ENCODE measurements around the gene SLC25A48. TPM values are rescaled to one million over a fixed set of nuclear protein-coding genes. Genes with fewer than 3 reads are reported as not detected.

Gene SLC25A48
- polyA plus RNA-seq, 1 donor (not counting 4 experiments of a cell fraction or from before 2014, with no cell fraction given), result not detected

DNA sequence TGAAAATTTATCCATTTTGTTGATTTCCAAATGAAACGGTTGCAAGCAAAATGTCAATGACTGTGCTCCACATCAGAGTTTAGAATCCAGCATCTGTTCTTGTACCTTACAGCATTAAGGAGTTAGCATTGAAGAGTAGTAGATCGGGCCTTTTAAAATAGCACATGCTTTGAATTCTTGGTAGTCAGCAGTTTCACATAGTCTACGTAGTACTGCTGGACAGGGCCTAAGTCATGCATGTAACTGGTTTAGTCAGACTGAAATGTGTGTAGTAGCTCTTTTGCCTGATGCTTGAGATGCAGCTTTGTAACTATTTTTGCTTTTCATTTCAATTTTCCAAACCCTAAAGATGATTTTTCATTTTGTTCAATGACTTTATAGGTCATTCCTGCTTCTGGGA lies 100.5 kb downstream of the SLC25A48 start:
- Histone ChIP-seq H3K9me3 (ENCODE audit: control insufficient read depth, low read depth, low read length) (no peaks in the 10 kb centered on the region), H3K36me3 (ENCODE audit: control insufficient read depth in 2 of 2, extremely low read depth in 1 of 2, insufficient read depth in 2 of 2, low read length in 2 of 2) (no peaks in the 10 kb centered on the region), H3K79me2 (ENCODE audit: control insufficient read depth, insufficient read depth, low read length) (no peaks in the 10 kb centered on the region), H3K4me1 (ENCODE audit: control insufficient read depth, extremely low read depth, insufficient read depth, low read length) (no peaks in the 10 kb centered on the region), H2AFZ (ENCODE audit: control insufficient read depth, low read length) (no peak overlapping the region), H3K4me3 (ENCODE audit: control insufficient read depth in 2 of 3, extremely low read depth in 1 of 3, insufficient read depth in 2 of 3, low read depth in 1 of 3, low read length in 3 of 3) (no peak overlapping the region), H3K9me1 (ENCODE audit: control insufficient read depth, extremely low read depth, insufficient read depth, low read length) (no peaks in the 10 kb centered on the region), H3K9ac (ENCODE audit: control insufficient read depth, extremely low read depth, insufficient read depth, low read length) (no peak overlapping the region), H3K4me2 (ENCODE audit: control insufficient read depth, extremely low read depth, insufficient read depth, low read depth, low read length) (no peak overlapping the region), H3K27me3 (ENCODE audit: control insufficient read depth, extremely low read depth, insufficient read depth, low read length) (peaks cover 35% of the 10 kb centered on the region), H4K20me1 (ENCODE audit: control insufficient read depth, extremely low read depth, insufficient read depth, low read length) (no peaks in the 10 kb centered on the region), H3K27ac (ENCODE audit: control insufficient read depth, insufficient read depth, low read length) (no peak overlapping the region)
- no peak for TF ChIP-seq EZH2 (IDR thresholded peaks at IDR 0.05; ENCODE audit: low read length)
- TF ChIP-seq, protein P1, sequence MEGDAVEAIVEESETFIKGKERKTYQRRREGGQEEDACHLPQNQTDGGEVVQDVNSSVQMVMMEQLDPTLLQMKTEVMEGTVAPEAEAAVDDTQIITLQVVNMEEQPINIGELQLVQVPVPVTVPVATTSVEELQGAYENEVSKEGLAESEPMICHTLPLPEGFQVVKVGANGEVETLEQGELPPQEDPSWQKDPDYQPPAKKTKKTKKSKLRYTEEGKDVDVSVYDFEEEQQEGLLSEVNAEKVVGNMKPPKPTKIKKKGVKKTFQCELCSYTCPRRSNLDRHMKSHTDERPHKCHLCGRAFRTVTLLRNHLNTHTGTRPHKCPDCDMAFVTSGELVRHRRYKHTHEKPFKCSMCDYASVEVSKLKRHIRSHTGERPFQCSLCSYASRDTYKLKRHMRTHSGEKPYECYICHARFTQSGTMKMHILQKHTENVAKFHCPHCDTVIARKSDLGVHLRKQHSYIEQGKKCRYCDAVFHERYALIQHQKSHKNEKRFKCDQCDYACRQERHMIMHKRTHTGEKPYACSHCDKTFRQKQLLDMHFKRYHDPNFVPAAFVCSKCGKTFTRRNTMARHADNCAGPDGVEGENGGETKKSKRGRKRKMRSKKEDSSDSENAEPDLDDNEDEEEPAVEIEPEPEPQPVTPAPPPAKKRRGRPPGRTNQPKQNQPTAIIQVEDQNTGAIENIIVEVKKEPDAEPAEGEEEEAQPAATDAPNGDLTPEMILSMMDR (optimal IDR thresholded peaks at IDR 0.05 in 1 of 3, IDR thresholded peaks at IDR 0.05 in 1 of 3, conservative IDR thresholded peaks at IDR 0.05 in 1 of 3; ENCODE audit: extremely low read depth in 1 of 3, insufficient read depth in 2 of 3, low read length in 3 of 3), result no peak
- dilution Hi-C loops (cut with MboI; ENCODE audit: extremely low pct_ligation_motif_present, low sequenced_read_pairs), result no loop called here
- DNase-seq (ENCODE audit: low read depth, low spot score) (no peak), FAIRE-seq (no peak)

DNA sequence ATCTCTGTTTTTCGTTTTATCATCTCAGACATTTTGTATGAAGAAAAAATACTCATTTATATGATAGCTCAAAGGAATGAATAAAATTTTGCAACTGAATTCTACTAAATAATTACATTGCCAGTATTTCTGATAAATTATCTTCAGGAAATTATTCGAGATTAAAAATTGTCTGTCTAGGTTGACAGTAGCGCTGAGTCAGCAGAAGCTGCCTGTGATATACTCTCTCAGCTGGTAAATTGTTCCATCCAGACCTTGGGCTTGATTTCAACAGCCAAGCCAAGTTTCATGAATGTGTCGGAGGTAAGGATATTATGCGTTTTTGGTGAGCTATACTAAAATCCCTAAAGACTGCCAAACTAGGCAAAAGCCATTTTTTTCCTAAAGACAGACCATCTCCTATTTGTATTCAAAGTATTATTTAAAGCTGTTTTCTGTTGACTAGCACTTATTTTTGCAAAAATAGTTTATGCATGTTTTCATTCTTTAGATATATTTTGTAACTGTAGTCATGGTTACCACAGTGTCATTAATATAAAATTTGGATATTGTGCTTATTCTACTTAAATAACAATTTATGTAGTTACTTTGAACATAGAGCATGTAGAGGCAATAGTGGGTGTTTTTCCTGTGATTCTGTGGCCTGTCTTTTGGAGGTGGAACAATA lies 102.9 kb downstream of the SLC25A48 start:
- Histone ChIP-seq H3K4me3 (ENCODE audit: control insufficient read depth in 2 of 3, extremely low read depth in 1 of 3, insufficient read depth in 2 of 3, low read depth in 1 of 3, low read length in 3 of 3) (no peak overlapping the region), H3K36me3 (ENCODE audit: control insufficient read depth in 2 of 2, extremely low read depth in 1 of 2, insufficient read depth in 2 of 2, low read length in 2 of 2) (no peaks in the 10 kb centered on the region), H3K4me1 (ENCODE audit: control insufficient read depth, extremely low read depth, insufficient read depth, low read length) (no peaks in the 10 kb centered on the region), H3K79me2 (ENCODE audit: control insufficient read depth, insufficient read depth, low read length) (no peaks in the 10 kb centered on the region), H4K20me1 (ENCODE audit: control insufficient read depth, extremely low read depth, insufficient read depth, low read length) (no peaks in the 10 kb centered on the region), H3K27ac (ENCODE audit: control insufficient read depth, insufficient read depth, low read length) (no peak overlapping the region), H3K9me3 (ENCODE audit: control insufficient read depth, low read depth, low read length) (no peaks in the 10 kb centered on the region), H3K27me3 (ENCODE audit: control insufficient read depth, extremely low read depth, insufficient read depth, low read length) (peaks cover 15% of the 10 kb centered on the region), H3K9ac (ENCODE audit: control insufficient read depth, extremely low read depth, insufficient read depth, low read length) (no peak overlapping the region), H3K4me2 (ENCODE audit: control insufficient read depth, extremely low read depth, insufficient read depth, low read depth, low read length) (no peak overlapping the region), H3K9me1 (ENCODE audit: control insufficient read depth, extremely low read depth, insufficient read depth, low read length) (no peaks in the 10 kb centered on the region), H2AFZ (ENCODE audit: control insufficient read depth, low read length) (no peak overlapping the region)
- no peak for FAIRE-seq
- TF ChIP-seq, protein P1 (optimal IDR thresholded peaks at IDR 0.05 in 1 of 3, IDR thresholded peaks at IDR 0.05 in 1 of 3, conservative IDR thresholded peaks at IDR 0.05 in 1 of 3; ENCODE audit: extremely low read depth in 1 of 3, insufficient read depth in 2 of 3, low read length in 3 of 3), result no peak
- no peak for TF ChIP-seq EZH2 (IDR thresholded peaks at IDR 0.05; ENCODE audit: low read length)
- dilution Hi-C loops (cut with MboI; ENCODE audit: extremely low pct_ligation_motif_present, low sequenced_read_pairs), result no loop called here
- no peak for DNase-seq (ENCODE audit: low read depth, low spot score)

Small RNA genes lying within 50 kb of the gene (small RNA-seq; reads per million reads assigned to genes)
- 0 reads per million in 3 experiments for gene MIR5692C1 (ENCODE audit: insufficient read length in 3 of 3, low read depth in 3 of 3, low replicate concordance in 1 of 3)

Other genes with a start within 250 kb of the SLC25A48 start
- gene IL9, start 61.2 kb downstream of the SLC25A48 start, polyA plus RNA-seq, result not detected in 3 replicates
- gene LECT2, start 120.3 kb downstream of the SLC25A48 start, polyA plus RNA-seq, result 0.08 TPM in 1 of 3 replicates, not detected in the others
- 270 to 490 TPM (median 379 TPM) in 3 replicates for gene TGFBI, start 194.3 kb downstream of the SLC25A48 start, polyA plus RNA-seq

Measured in keratinocyte (primary cell).